ENCODE data around the gene HOTAIR.

GRCh38 chr12:53990311-53991076 lies 15.7 kb upstream of the HOTAIR start:
- TF ChIP-seq, protein P1, sequence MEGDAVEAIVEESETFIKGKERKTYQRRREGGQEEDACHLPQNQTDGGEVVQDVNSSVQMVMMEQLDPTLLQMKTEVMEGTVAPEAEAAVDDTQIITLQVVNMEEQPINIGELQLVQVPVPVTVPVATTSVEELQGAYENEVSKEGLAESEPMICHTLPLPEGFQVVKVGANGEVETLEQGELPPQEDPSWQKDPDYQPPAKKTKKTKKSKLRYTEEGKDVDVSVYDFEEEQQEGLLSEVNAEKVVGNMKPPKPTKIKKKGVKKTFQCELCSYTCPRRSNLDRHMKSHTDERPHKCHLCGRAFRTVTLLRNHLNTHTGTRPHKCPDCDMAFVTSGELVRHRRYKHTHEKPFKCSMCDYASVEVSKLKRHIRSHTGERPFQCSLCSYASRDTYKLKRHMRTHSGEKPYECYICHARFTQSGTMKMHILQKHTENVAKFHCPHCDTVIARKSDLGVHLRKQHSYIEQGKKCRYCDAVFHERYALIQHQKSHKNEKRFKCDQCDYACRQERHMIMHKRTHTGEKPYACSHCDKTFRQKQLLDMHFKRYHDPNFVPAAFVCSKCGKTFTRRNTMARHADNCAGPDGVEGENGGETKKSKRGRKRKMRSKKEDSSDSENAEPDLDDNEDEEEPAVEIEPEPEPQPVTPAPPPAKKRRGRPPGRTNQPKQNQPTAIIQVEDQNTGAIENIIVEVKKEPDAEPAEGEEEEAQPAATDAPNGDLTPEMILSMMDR (conservative IDR thresholded peaks at IDR 0.05), result no peak
- no peak for TF ChIP-seq ZFX (IDR thresholded peaks at IDR 0.05)
